GM12873 (cell line): ENCODE results near the gene DHX40.
A peak's percentile ranks its signal among the peaks of the same experiment; 100 is the strongest.

Experiments
- TF ChIP-seq, protein P1 (sequence below): IDR thresholded peaks from 2 replicates; pipeline ENCODE4 v1.5.1; 2012; ENCODE audit warnings: low read depth, mild to moderate bottlenecking, moderate library complexity, low read length, control low read depth; ENCODE audit not compliant: insufficient read depth; ENCODE audit errors: missing control alignments

The DHX40 gene

DNA sequence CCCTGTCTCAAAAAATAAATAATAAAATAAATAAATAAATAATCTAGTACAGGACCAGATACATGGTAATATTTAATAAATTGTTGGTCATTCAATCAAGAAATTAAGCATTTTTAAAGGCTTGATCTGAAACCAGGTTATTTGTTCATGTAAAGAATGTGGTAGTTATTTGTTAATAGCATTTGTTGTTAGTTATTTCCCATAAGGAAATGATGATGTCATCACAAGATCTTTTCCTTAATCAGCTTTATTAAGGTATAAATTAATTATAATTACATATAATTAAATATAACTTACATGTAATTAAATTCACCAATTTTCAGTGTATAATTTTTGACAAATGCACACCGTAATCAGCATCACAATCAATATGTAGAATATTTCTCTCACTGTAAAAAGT lies 19.5 kb upstream of the DHX40 start:
- TF ChIP-seq, protein P1, sequence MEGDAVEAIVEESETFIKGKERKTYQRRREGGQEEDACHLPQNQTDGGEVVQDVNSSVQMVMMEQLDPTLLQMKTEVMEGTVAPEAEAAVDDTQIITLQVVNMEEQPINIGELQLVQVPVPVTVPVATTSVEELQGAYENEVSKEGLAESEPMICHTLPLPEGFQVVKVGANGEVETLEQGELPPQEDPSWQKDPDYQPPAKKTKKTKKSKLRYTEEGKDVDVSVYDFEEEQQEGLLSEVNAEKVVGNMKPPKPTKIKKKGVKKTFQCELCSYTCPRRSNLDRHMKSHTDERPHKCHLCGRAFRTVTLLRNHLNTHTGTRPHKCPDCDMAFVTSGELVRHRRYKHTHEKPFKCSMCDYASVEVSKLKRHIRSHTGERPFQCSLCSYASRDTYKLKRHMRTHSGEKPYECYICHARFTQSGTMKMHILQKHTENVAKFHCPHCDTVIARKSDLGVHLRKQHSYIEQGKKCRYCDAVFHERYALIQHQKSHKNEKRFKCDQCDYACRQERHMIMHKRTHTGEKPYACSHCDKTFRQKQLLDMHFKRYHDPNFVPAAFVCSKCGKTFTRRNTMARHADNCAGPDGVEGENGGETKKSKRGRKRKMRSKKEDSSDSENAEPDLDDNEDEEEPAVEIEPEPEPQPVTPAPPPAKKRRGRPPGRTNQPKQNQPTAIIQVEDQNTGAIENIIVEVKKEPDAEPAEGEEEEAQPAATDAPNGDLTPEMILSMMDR = no peak

- TF ChIP-seq, protein P1 = no peak
Measured at GRCh38 chr17:59547131-59547915, 18.1 kb upstream of the DHX40 start.

GRCh38 chr17:59550703-59551102 lies 14.7 kb upstream of the DHX40 start:
- TF ChIP-seq, protein P1 = no peak

DNA sequence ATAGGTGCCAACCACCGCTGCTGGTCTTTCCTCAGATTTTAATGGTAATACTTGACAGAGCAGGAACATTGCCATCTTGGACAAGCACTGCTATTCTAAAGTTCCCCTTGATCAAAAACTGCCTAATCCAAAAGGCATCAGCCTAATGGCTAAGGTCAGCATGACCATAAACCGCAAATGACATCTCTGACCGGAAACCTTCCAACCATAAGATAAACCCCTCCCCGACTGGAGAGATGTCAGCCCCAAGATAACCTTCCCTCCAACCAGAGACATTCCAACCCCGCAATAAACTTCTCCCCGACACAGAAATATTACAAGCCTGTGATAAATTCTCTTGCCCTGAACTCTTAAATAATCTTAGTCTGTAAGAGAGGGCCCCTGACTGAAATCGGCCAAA lies 7.4 kb upstream of the DHX40 start:
- TF ChIP-seq, protein P1 = no peak

DNA sequence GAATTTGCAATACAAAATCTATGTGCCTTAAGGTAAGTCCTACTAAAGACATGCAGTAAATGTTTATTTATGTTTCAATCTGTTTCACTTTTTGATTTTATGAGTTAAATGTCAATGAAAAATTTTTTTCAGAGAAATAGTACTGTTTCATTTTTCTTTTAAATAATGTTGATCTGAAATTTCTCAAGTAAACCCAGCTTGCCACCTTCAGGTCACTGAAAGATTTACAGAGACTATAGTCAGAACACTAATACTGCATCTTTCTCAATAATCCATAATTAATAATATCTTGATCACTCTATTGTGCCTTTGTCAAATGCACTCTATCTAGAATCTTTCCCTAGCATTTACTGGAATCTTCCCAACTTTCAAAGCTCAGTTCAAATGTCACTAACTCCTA lies 6.5 kb upstream of the DHX40 start:
- TF ChIP-seq, protein P1 = no peak

DNA sequence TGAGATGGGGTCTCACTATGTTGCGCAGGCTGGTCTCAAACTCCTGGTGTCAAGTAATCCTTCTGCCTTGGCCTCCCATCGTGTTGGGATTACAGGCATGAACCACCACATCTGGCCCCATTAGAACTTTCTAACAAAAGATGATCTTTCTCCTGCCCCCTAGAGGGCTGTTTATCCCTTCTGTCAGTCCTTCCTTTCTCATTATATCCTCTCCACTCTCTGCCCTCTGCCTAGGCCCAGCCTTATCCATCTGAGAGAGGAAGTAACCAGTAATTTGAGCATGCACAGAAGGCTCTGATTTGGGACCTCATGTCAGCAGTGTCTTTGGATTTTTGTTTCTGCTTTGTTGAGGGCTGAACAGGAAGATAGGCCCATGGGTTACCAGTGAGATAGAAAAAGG lies 4.4 kb upstream of the DHX40 start:
- TF ChIP-seq, protein P1 = peak; percentile 50

GRCh38 chr17:59565959-59566324 lies 532 bp downstream of the DHX40 start:
- TF ChIP-seq, protein P1 = no peak
